NCI-H1092 treated with DMSO at 0.1 percent for 48 hours (cell line): Measurements from ENCODE around the gene MANEAL.

Experiments
- DNase-seq: peaks from one replicate; lab custom pipeline; 2025; lab: John Stamatoyannopoulos, UW

The MANEAL gene

DNA sequence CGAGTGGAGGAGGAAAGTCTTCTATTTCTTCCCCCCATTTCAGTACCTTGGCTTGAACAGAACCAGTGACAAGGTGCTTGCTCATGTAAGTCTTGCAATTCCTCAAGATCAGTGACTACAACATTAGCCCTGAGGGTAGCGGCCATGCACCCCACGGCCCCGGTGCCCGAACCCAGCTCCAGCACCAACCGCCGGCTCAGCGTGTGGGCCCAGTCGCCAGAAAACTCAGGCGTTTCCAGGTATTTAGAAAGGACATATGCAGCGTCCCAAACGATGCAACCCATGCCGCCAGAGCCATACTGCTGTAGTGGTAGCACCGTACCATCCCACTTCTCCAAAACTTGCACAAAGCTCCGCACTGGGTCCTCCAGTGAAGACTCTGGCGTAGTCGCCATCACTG is 11.2 kb upstream of the MANEAL start:
- DNase-seq, result no peak

DNA sequence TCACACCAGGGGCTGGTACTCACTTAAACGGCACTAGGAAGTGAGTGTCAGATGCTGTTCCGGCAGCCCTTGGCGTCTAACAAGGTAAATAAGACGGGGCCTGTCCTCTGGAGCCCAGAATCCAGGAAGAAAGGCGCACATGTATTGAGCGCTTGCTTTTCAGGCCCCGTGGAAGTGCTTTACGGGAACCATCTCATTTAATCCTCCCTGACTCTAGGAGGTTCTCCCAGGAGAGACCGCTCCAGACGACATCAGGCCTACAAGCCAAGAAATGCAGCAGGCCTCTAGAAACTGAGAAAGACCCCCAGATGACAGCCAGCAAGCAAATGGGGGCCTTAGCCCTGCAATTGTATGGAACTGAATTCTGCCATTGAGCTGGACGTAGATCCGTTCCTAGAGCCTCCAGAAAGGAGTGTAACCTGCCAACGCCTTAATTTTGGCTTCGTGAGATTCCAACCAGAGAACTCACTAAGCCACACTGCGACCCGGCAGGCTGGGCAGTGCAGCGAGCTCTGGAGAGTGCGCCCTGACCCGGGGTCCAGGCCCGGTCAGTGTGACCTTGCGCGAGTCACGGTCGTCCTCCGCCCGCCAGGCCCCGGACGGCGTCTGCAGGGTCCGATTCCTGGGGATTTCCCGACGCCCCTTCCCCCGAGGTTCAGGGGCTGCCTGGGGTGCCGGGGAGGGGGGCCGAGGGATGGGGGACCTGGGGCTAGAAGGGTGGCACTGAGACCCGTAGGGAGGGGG is 532 bp upstream of the MANEAL start:
- no peak for DNase-seq

DNA sequence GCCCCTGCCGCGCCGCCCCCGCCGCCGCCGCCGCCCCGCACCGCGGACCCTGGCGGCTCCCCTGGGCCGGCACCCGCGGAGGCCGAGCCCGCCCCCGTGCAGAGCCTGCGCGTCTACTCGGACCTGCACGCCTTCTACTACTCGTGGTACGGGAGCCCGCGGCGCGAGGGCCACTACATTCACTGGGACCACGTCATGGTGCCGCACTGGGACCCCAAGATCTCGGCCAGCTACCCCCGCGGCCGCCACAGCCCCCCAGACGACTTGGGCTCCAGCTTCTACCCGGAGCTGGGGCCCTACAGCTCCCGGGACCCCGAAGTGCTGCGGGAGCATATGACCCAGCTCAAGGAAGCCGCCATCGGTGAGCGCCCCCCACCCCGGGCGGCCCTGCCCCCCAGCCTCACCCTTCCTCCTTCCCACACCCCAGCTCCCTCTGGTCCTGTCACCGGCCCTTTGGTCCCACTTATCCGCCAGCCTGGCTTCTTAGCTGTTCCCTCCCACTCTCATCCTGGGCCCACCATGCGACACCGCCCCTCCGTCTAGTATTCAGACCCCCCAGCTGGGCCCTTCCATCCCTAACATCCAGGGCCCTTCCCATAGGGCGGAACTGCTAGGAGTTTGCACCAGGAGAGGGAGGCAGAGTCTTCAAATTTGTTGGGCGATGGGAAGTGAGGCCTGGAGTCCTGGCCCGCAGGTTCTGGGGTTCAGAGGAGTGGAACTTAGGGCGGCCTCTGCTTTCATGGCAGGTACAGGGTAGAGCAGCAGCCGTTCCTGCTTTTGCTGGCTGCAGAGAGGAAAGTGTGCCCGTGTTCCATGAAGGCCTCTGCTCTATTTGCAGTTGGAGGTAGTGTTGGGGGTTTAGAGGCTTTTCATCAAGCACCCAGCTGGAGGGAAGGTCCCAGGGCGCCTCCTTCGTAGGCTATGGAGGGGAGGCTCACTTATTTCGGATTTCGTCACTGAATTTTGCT is 1.0 kb downstream of the MANEAL start:
- peak; percentile 39 for DNase-seq

DNA sequence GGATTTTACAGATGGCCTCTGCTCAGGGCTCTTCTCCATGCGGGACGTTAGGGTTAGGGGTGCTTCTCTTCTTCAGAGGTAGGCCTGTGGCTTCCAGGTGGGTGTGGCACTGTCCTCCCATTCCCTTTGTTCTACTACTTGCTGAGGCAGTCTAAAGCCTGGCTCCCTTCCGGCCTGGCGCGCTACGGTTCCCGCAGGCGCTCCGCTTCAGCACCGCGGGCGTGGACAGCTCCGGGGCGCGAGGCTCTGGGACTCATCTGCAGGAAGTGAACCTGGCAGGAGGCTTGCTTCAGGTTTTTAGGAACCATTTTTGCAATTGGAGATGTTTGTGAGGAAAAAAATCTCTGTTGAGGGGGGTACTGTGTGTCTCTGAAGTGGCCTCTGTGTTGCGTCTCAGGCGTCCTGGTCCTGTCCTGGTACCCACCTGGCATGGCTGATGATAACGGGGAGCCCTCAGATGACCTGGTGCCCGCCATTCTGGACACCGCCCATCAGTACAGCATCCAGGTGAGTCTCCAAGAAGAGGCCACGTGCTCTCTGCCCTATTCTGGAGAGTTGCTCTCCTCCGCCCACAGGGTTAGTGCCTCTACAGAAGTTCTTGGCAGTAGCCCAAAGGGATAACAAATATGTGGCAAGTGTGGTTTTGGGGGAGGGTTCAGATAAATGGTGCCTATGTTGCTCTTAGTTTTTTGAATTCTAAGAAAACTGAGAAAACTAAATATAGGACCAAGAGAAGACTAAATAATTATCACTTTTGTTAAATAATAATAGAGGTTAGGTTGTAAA is 1.9 kb downstream of the MANEAL start:
- no peak for DNase-seq

DNA sequence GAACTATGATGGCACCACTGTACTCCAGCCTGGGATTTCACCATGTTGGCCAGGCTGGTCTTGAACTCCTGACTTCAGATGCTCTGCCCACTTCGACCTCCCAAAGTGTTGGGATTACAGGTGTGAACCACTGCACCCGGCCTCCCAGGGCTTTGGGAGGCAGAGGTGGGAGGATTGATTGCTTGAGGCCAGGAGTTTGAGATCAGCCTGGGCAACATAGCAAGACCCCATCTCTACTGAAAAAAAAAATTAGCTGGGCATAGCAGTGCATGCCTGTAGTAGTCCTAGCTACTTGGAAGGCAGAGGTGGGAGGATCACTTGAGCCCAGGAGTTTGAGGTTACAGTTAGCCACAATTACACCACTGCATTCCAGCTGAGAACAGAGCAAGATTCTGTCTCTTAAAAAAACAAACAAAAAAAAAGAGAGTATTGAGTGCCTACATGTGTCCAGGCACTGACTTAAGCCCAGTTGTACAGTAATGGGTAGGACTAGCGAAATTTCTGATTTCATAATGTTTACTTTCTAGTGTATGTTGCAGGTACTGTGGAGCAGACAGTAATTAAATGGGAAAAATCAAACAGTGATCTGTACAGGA is 4.2 kb downstream of the MANEAL start:
- DNase-seq, result no peak

DNA sequence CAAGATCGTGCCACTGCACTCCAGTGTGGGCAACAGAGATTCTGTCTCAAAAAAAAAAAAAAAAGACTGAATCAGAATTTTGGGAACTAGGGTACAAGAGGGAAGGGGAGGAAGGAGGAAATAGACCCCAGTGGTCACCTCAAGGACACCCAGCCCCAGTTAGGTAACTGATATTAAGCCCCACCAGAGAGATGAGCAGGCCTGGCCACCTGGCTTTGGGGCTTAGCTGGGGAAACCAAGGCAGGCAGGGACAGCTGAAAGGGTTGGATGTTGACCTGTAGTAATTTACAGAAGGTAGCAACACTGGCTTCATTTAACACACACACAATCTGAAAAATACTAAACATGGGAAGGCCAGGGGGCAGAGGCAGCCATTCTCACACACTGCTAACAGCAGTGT is 8.8 kb downstream of the MANEAL start:
- DNase-seq, result no peak

DNA sequence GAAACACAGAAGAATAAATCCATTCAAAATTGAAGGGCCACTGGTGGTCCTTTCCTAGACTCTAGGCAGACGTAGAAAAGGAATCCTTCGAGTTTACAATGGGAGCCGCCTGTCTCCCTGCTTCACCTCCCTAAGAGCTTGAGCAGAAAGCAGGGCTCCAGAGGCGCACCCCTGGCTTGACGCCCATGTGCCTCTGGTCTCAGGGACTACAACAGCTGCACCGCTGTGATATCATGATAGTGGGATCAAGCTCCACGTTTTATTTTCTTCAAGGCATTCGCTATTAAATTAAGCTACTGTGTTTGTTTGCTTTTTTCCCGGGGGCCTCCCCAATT is 13.5 kb downstream of the MANEAL start:
- DNase-seq, result no peak

DNA sequence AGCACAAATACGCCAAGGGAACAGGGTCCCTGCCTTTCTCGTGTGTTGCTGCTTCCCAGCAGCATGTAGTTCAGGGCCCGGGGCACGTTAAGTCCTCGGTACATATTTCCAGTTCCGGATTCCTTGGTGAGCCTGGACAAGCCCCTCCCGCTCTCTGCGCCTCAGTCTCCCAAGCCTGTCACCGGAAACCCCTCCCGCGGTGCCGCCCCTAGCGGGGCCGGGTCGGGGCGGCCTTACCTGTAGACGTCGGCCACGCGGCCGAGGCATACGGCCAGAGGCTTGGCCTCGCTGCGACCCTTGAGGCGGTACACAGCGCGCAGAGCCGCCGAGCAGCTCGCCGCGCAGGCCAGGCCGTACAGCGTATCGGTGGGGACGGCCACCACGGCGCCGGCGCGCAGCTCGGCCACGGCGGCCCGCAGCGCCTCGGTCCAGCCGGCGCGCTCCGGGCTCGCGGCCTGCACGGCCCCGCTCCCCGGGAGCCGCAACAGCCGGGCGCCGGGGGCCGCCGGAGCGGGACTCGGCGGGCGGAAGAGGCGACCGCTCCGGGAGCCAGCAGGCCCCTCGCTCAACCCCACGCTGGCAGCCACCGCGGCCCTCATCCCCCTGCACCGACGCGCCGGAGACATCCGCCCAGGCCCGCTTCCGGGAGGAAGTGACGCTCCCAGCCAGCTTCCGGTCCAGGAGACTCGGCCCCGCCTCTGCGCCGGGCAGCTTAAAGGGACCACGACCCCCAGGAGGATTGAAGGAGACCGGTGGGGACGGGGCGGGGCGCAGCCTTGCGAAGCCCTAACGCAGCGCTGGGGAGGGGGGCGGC is 14.1 kb downstream of the MANEAL start, which contains the start of the genes C1orf122 and YRDC:
TSS of gene C1orf122 (plus strand) at position 236 of the 814 bp plus-strand sequence. CDS start 615 bp downstream, outside the sequence.
TSS of gene YRDC (minus strand) at position 654 of the 814 bp plus-strand sequence. CDS start at position 626, 28 bp downstream.
- peak; percentile 93 for DNase-seq

DNA sequence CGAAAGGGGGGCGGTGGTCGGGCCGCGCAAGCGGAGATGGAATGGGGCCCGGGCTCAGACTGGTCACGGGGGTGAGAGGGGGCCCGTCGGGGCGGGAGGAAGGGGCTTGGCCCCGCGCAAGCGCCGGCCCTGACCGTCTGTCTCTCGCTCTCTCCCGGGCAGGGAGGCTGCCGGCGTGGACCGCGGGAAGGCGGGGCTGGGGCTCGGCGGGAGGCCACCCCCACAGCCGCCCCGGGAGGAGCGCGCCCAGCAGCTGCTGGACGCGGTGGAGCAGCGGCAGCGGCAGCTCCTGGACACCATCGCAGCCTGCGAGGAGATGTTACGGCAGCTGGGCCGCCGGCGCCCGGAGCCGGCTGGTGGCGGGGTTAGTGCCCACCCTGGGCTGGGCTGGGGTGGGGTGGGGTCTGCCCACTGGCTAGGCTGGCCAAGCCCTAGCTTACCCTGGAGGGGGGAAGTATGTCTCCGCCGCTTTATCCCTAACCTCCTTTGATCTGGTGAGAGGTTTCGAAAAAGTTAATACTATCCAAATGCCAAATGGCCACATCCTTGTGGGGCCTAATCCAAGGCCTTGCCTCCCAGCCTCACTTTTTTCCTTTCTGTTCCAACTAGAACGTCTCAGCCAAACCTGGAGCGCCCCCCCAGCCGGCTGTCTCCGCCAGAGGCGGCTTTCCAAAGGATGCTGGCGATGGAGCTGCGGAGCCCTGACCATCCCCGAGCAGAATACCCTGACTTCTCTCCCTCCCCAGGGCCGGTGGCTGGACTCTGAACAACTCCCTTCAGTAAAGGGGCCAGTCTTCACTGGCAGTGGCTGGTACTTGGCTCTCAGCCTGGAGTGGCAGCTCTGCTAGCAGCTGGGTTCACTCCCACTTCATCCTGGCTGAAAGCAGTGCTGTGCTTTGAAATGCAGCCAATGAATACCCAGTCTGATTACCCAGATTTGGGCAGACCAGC is 15.0 kb downstream of the MANEAL start:
- peak; percentile 86 for DNase-seq

DNA sequence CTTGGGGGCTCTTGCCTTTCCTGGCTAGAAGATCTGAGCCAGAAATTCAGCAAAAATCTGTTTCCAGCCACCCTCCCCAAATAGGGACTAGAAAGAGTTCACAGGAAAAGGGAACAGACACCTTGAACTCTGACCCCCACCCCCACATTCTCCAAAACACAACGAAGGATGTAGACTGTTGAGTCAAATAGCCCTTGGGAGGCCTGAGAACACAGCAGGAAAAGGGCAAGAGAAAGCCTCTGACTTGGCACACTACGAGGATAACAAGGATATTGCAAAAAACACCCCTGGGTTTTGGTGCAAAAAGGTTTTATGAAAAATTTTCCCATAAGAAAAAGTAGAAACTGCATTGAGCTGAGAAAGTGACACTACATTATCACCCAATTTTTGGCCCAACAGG is 16.3 kb downstream of the MANEAL start:
- no peak for DNase-seq

DNA sequence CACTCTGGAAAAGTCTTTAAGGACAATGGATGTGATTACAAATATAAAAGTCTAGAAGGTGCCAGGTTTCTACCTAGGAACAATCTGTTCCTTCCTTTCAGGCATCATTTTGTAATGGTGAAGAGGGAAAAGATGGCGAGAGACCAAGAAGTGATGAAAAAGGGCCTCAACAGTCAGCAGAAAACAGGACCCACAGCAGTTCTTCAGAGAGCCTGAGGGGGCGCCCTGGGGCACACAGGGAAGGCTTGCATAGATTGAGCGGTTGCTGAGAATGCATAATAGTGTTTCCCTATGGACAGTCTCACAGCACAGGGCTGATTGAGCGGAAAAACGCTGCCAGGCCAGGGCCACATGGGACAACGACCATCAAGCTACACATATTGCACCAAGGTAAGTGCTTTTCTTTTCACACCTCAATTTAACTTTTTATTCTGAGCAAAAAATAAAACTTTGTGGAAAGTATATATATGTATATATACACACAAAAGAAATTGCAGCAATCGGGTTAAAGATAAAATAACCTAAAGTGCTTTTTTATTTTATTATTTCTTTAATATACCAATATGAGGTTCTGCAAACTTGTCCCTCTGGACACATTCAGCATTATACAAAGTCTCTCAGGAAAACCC is 17.5 kb downstream of the MANEAL start:
- DNase-seq, result peak; percentile 75

DNA sequence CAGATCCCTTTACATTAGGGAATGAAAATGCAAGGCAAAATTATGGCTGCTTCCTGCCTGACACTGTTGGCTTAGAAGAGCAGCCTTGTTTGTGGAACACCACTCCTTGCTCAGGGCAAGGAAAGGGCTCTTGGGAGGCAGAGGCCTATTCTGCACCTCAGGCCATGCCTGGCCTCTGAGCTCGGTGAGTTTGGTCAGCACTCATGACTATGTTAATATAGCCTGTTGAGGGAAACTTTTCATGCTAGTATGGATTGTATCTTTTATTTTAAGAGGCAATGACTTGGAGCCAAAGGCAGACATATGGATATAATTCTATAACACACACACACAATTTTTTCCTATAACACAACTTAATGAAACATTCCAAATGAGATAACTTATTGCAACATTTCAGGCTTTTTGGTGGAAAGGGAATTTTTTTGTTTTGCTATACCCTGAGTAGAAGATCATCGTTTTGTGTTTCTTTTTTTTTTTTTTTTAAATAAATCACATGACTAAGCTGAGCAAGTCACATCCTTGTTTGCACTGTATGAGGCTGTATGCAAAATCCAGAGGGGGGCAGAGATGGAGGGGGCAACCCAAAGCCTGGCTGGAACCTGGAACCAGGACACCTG is 20.0 kb downstream of the MANEAL start:
- no peak for DNase-seq

DNA sequence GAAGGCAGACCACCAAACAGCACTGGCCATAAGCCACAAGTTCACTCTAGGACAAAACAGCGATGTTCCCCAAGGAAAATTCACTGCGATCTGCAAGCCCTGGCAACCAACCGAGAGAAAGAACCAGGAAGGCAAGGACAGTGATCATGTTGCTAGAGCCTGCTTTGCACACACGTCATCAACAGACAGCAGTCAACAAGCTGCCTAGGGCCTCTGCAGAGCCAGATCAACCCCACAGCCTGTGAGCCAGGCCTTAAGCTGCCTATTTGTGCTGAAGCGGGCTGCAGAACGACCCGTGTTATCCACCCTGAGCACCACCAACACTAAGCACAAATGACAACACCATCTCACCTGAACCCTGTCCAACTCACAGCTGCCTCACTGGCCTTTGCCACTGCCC is 20.6 kb downstream of the MANEAL start:
- no peak for DNase-seq

DNA sequence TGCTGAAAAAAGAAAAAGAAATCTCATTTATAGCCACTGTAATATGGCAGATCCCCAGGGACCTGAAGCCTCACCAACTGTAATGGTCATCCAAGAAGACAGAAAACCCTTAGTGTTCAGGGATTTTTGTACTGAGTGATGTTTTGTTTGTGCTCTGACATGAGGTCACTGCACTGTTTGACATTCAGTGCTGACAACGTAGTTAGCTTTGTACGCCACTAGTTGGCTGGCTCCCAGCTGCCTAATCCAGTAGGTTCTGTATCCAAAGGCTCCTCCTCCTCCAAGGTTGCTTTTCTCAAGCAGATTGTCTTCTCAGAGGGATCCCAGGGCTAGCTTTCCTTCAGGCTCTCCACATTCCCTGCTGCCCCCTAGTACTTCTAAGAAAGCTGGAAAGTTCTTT is 23.8 kb downstream of the MANEAL start:
- no peak for DNase-seq

DNA sequence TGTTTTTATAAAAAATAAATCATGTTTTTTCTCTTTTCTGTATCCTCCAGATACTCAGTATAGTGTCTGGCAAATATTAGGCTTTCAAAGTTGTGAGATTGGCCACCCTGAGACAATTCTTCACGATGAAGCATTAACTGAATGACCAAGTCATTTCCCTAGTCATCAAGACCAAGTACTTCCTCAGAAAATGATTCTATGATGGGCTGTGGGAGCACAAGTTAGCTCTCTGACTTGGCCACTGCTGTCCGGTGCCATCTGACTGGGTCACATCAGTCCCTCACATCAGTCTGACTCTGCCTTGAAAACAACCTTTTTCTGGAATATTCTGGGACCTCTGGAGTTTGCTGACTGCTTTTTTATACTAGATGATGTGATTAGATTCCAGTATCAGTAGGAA is 27.8 kb downstream of the MANEAL start:
- no peak for DNase-seq

DNA sequence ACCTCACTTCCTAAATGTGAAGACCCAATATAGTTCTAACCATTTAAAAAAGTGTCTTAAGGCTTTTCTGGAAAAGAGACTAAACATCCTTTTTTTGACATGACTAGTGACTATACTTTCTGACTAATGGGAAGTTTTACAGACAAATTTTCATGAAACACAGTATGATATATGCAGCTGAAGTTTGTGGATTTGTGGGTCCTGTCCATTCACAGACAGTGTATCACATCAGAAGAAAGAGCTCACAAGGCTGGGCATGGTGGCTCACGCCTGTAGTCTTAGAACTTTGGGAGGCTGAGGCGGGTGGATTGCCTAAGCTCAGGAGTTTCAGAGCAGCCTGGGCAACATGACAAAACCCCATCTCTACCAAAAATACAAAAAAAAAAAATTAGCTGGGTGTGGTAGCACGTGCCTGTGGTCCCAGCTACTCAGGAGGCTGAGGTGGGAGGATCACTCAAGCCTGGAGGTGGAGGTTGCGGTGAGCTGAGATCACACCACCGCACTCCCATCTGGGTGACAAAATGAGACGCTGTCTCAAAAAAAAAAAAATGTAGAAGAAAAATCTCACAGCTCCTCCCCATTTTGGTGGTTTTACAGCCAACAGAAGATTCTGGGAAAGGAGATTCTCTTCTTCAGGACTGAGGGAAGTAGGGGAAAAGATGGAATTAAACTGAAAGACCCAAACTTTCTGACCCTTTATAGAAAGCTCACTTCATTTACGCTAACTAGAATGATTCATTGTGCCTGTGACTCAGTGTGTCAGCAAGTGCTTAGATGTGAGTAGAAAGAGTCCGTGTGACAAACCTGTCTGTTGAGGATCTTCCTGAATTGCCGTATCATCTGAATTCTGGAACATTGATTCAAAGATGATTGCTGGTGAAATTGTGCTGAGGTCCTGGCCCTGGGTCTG is 29.5 kb downstream of the MANEAL start:
- no peak for DNase-seq

DNA sequence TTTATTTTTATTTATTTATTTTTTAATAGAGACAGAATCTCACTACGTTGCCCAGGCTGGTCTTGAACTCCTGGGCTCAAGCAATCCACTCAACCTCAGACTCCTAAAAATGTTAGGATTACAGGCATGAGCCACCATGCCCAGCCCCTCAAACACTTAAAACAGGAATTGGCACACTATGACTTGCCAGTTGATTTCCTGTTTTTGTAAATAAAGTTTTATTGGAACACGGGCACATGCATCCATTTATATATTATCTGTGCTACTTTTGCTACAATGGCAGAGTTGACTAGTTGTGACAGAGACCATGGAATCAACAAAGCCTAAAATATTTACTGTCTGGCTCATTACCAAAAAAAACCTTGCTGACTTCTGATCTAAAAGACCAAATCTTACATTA is 30.4 kb downstream of the MANEAL start:
- no peak for DNase-seq

DNA sequence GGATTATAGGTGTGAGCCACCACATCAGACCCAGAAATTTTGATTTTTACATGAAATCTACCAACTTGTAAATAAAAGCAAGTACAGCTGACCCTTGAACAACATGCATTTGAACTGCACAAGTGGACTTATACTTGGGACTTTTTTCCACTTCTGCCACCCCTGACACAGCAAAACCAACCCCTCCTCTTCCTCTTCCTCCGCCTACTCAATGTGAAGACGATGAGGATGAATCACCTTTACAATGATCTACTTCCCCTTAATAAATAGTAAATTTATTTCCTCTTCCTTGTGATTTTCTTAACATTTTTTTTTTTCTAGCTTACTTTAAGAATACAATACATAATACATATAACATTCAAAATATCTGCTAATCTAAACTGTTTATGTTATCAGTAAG is 31.9 kb downstream of the MANEAL start:
- DNase-seq, result no peak
